ENCODE results near the gene DEPDC5. TPM values are rescaled to one million over a fixed set of nuclear protein-coding genes. Genes with fewer than 3 reads are reported as not detected.

DEPDC5 gene
- total and polyA plus RNA-seq, 9 of the 15 experiments (the other 6 are each of a cell fraction or from before 2014, with no cell fraction given) = 2.3 to 12.3 (median 10.7) TPM

DNA sequence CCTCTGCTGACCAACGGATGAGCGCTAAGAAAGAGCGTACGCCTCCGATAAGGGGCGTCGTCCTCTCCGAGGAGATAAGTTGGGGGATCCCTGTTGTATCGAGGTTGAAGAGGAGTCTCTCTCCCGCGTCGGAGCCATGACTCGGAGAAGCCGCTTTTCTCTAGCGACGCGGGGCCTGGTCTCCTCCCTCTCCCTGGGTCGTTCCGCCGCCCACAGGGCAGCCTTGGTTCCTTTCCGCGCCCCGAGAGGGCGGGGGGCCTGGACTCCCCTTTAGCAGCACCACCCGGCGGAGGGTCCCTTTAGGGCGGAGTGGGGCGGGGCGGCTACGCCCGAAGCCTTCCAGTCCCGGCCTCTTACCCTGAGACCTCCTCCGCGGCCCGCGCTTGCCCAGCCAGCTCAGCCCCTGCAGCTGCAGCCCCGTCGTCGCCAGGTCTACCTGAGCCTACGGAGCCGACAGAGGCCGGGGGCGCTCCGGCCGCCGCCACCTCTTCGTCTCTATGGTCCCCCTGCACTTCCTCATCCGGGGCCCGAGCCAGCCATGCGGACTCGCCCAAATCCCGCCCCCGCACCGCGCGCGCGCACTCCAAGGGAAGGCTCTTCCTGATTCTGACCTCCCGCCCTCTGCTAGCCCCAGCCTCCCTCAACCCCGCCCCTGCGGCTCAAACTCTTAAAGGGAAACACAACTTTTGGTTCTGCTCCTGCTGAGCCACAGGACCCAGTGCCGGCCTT, 4.0 kb upstream of the DEPDC5 start, which contains the start of gene PRR14L (continued):
- no peak for TF ChIP-seq GTF2E2 (tag; IDR thresholded peaks at IDR 0.05)
- TF ChIP-seq ZNF121 (CRISPR knock-in tag; conservative IDR thresholded peaks at IDR 0.05) = no peak
- TF ChIP-seq, protein P1, sequence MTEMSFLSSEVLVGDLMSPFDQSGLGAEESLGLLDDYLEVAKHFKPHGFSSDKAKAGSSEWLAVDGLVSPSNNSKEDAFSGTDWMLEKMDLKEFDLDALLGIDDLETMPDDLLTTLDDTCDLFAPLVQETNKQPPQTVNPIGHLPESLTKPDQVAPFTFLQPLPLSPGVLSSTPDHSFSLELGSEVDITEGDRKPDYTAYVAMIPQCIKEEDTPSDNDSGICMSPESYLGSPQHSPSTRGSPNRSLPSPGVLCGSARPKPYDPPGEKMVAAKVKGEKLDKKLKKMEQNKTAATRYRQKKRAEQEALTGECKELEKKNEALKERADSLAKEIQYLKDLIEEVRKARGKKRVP (CRISPR knock-in tag; IDR thresholded peaks at IDR 0.05) = no peak
- TF ChIP-seq NBN (IDR thresholded peaks at IDR 0.05; ENCODE audit: low read depth) = no peak
- no peak; a peak in 1 of 4 replicates for TF ChIP-seq ETV6 (IDR thresholded peaks at IDR 0.05; ENCODE audit: borderline replicate concordance in 1 of 2, low read depth in 2 of 2, low read length in 1 of 2)
- TF ChIP-seq ETV6 (CRISPR knock-in tag; IDR thresholded peaks at IDR 0.05; ENCODE audit: borderline replicate concordance) = no peak
- TF ChIP-seq, protein P2, sequence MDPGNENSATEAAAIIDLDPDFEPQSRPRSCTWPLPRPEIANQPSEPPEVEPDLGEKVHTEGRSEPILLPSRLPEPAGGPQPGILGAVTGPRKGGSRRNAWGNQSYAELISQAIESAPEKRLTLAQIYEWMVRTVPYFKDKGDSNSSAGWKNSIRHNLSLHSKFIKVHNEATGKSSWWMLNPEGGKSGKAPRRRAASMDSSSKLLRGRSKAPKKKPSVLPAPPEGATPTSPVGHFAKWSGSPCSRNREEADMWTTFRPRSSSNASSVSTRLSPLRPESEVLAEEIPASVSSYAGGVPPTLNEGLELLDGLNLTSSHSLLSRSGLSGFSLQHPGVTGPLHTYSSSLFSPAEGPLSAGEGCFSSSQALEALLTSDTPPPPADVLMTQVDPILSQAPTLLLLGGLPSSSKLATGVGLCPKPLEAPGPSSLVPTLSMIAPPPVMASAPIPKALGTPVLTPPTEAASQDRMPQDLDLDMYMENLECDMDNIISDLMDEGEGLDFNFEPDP (CRISPR knock-in tag; IDR thresholded peaks at IDR 0.05) = no peak
- TF ChIP-seq MTA1 (IDR thresholded peaks at IDR 0.05; ENCODE audit: borderline replicate concordance) = no peak
- TF ChIP-seq GATAD2B (IDR thresholded peaks at IDR 0.05; ENCODE audit: borderline replicate concordance) = no peak
- TF ChIP-seq, protein P3, sequence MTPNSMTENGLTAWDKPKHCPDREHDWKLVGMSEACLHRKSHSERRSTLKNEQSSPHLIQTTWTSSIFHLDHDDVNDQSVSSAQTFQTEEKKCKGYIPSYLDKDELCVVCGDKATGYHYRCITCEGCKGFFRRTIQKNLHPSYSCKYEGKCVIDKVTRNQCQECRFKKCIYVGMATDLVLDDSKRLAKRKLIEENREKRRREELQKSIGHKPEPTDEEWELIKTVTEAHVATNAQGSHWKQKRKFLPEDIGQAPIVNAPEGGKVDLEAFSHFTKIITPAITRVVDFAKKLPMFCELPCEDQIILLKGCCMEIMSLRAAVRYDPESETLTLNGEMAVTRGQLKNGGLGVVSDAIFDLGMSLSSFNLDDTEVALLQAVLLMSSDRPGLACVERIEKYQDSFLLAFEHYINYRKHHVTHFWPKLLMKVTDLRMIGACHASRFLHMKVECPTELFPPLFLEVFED (CRISPR knock-in tag; conservative IDR thresholded peaks at IDR 0.05) = no peak
- TF ChIP-seq, protein P4, sequence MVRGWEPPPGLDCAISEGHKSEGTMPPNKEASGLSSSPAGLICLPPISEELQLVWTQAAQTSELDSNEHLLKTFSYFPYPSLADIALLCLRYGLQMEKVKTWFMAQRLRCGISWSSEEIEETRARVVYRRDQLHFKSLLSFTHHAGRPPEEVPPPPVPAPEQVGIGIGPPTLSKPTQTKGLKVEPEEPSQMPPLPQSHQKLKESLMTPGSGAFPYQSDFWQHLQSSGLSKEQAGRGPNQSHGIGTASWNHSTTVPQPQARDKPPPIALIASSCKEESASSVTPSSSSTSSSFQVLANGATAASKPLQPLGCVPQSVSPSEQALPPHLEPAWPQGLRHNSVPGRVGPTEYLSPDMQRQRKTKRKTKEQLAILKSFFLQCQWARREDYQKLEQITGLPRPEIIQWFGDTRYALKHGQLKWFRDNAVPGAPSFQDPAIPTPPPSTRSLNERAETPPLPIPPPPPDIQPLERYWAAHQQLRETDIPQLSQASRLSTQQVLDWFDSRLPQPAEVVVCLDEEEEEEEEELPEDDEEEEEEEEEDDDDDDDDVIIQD (CRISPR knock-in tag; IDR thresholded peaks at IDR 0.05) = no peak
- peak; percentile 64 for TF ChIP-seq FIP1L1 (IDR thresholded peaks at IDR 0.05; ENCODE audit: low read depth, low read length, poor library complexity, severe bottlenecking)
- no peak for TF ChIP-seq CAMTA2 (CRISPR knock-in tag; conservative IDR thresholded peaks at IDR 0.05)
- TF ChIP-seq, protein P5, sequence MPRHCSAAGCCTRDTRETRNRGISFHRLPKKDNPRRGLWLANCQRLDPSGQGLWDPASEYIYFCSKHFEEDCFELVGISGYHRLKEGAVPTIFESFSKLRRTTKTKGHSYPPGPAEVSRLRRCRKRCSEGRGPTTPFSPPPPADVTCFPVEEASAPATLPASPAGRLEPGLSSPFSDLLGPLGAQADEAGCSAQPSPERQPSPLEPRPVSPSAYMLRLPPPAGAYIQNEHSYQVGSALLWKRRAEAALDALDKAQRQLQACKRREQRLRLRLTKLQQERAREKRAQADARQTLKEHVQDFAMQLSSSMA (CRISPR knock-in tag; IDR thresholded peaks at IDR 0.05) = no peak
- TF ChIP-seq, protein P6, sequence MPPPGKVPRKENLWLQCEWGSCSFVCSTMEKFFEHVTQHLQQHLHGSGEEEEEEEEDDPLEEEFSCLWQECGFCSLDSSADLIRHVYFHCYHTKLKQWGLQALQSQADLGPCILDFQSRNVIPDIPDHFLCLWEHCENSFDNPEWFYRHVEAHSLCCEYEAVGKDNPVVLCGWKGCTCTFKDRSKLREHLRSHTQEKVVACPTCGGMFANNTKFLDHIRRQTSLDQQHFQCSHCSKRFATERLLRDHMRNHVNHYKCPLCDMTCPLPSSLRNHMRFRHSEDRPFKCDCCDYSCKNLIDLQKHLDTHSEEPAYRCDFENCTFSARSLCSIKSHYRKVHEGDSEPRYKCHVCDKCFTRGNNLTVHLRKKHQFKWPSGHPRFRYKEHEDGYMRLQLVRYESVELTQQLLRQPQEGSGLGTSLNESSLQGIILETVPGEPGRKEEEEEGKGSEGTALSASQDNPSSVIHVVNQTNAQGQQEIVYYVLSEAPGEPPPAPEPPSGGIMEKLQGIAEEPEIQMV (tag; conservative IDR thresholded peaks at IDR 0.05; ENCODE audit: low read depth) = no peak
- no peak for TF ChIP-seq ZNF57 (CRISPR knock-in tag; IDR thresholded peaks at IDR 0.05)
- TF ChIP-seq, protein P7, sequence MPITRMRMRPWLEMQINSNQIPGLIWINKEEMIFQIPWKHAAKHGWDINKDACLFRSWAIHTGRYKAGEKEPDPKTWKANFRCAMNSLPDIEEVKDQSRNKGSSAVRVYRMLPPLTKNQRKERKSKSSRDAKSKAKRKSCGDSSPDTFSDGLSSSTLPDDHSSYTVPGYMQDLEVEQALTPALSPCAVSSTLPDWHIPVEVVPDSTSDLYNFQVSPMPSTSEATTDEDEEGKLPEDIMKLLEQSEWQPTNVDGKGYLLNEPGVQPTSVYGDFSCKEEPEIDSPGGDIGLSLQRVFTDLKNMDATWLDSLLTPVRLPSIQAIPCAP (CRISPR knock-in tag; IDR thresholded peaks at IDR 0.05; ENCODE audit: borderline replicate concordance) = no peak
- TF ChIP-seq ZNF224 (CRISPR knock-in tag; IDR thresholded peaks at IDR 0.05) = no peak
- no peak for TF ChIP-seq FOXA3 (CRISPR knock-in tag; conservative IDR thresholded peaks at IDR 0.05 in 1 of 2, IDR thresholded peaks at IDR 0.05 in 1 of 2)

Data from K562 (cell line).